Kidney capillary endothelial cell (primary cell): ENCODE results near the gene SMC5.
"Not testable (repeated sequence)": the region's sequence is repeated elsewhere in the genome, so short reads cannot be mapped to it uniquely, and the experiment has no call there.

Source experiments
- DNase-seq: peaks from one replicate; pipeline ENCODE4 v3.0.0-alpha.2; 2018; ENCODE audit warnings: low spot score

The SMC5 gene

DNA sequence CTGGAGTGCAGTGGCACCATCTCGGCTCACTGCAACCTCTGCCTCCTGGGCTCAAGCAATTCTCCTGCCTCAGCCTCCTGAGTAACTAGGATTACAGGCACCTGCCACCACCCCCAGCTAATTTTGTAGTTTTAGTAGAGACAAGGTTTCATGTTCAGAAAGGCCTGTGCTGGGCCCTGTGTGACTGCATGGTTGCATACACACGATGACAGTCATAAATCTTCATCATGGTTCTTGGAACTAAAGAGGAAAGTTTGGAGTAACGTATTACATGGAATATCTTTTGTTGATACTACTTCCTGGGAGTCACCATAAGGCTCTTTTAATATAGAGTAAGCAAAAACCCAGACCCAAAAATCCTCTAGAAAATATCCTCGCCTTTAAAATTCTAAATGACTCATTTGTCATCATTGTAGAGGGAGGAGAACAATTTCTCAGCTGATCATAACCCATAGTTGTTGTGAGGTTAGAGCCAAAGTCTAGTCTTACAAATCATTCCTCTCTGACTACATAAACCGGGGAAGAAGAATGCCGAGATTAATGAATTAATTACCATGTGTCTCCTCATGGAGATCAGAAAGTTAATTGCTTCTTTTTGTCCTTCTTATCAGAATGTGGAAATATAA is 108.6 kb downstream of the SMC5 start:
- no peak for DNase-seq

DNA sequence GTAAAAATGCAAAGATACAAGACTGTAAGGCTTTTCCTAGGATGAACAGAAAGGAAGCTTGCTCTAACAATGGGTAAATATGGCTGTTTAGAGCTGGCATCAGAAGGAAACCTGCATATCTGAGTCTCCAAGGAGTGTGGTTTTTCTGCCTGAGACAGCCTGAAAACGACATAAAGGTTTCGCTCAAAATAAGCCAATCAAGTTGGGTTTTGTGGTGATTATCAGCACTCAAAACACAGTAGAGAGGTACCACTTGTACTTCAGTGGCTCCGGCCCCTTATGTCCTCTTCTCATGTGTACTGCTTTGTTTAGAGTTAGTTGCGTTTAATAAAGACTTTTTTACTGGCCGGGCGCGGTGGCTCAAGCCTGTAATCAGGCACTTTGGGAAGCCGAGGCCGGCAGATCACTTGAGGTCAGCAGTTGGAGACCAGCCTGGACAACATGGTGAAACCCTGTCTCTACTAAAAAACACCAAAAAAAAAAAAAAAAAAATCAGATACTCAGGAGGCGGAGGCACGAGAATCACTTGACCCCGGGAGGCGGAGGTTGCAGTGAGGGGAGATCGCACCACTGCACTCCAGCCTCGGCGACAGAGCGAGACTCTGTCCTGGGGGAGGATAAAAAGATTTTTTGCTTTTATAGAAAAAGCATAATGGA is 116.3 kb downstream of the SMC5 start:
- no peak for DNase-seq

DNA sequence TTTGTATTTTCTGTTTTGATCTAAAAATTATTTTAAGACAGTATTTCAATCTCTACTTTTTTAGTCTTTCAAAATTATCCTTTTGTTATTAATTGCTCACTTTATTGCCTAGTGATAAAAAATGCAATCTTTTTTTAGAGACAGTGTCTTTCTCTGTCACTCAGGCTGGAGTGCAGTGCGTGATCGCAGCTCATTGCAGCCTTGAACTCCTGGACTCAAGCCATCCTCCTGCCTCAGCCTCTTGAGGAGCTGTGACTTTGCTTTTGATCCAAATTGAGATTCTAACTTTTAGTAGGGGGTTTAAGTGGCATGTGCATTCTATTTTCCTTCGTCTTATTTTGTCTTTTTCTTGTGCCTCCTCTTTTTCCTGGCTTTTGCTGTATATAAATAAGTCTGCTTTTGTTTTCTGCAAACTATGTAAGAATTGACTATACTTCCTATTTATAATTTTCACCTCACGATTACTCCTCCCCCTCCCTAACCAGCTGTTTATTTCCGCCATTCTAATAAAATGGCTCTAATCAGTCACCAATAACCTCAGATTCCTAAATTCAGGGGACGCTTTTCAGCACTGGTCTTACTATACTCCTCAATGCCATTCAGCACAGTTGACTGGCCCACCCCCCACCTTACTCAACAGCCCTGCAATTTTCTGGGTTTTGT is 123.4 kb downstream of the SMC5 start:
- DNase-seq, result no peak

DNA sequence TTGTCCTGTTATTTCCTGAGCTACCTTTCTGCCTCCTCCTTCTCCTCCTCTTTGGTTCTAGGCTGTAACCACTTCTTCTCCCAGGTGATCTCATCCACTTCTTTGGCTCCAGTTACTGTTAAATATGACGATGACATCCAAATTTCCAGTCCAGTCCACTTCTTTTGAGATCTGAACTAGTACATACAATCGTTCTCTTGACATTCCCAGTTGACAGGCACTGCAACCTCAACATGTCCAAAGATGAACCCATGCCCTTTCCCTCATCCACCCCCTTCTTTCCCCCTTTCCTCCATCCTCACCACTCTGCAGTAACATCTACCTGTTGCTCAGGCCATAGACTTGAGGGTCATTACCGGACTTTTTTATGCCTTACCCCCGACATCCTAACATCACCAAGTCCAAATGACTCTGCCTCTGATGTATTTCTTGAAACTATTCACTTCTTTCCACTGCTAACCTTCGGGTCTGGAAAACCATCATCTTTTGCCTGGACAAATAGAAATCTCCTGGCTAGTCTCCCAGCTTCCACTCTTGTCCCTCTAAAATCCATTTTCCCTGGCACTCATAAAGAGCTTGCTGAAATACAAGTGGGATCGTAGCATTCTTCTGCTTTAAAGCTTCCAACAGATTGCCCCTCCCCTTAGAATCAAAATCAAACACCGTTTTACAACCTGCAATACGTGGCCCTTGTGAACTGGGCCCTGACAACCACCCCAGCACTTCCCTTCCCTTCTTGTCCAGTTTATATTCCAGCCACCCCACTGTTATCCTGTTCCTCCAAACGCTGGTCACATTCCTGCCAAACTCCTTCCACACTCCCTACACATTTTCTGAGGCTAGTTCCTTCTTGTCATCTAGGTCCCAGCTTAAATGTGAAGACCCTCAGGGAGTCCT is 124.2 kb downstream of the SMC5 start:
- no peak for DNase-seq

DNA sequence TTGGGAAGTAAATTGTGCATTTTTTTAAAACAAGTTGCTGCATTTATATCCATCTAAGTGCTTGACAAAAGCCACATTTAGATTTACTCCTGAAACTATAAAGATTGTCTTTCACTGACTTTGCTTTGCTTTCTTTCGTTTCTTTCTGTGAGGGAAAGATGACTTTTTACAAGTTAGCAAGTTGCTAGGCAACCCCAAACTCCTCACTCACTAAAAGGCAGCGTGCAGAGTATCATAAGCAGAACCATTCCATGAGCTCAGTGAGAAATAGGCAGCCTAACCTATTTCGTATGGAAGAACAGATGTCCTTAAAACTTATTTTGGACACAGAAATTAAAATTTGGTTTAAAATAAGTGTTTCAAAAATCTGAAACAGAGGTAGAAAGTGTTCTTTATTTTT is 126.6 kb downstream of the SMC5 start:
- no peak for DNase-seq

DNA sequence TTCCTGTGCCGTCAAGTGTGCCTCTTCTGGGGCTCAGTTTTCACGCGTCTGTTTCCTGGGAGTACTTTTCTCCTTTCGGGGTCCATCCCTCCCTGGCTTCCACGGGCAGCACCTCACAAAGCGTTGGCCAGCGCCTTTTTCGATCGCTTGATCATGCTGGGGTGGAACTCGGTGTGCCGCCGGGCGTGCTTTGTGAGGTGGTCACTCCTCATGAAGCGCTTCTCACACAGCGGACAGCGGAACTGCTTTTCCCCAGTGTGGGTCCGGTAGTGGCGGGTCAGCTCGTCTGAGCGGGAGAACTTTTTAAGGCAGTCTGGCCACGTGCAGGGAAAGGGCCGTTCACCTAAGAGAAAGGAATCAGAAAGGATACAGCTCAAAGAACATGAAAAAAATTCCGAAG is 128.9 kb downstream of the SMC5 start:
- DNase-seq, result no peak

DNA sequence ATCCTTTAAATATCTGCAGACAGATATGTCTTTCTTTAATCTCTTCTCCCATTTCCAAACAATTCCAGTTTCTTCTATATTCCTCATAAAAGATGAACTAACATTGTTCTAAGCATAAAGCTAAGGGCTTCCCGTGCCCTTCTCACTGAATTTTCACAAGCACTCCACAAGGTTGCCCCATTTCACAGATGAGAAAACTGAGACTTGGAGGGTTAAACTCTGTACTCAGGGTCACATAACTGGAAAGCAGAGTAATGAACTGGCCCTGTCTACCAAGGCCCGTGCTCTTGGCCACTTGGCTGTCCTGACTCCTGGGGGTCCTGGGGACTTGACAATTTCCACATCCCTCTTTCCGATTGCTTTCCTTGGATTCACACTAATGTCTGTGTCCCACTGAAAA is 130.4 kb downstream of the SMC5 start:
- no peak for DNase-seq

DNA sequence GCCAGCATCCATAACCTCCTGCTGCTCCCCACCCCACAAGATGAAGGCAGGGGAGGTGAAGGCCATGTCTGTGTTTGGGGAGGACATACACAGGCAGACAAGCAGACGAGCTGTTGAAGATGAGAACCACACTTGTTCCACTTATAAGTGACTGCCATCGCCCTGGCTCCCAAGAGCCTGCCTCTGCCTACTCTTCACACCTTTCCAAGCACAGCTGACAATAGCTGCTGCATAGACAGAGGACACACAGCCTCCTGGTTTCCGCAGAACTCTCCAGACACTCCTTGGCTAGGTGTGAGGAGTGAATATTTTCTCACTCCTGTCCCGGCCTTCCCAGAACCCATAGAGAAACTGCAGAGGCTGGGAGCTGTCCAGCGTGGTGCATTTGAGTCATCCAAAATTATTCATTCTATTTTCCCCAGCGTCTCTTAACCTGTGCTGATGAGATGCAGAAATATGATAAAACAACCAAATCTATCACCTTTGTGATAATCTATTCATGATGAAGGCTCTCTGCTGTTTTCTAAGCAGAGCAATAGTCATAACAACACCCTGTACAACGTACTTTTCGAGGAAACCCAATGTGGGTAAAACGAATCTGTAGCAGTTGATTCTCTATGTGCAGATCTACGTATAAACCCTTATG is 131.0 kb downstream of the SMC5 start:
- DNase-seq, result no peak

DNA sequence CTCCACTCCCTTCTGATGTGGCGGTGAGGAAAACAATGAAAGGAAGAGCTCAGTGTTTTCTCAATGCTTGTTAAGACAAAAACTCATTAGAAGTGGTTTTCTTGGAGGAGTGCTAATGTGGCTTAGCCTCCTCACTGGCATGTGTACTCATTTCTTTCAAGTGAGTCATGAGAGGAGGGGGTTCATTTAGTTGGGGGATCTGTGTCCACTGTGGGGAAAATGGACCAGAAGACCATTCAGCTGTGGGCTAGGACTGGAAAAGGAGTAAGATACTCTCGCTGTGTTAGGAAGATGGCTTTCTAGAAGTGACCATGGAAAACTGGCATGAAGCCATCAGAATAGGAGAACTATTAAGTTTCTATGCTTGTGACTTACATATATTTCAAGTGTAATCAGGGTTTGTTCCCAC is 132.2 kb downstream of the SMC5 start:
- DNase-seq, result no peak

DNA sequence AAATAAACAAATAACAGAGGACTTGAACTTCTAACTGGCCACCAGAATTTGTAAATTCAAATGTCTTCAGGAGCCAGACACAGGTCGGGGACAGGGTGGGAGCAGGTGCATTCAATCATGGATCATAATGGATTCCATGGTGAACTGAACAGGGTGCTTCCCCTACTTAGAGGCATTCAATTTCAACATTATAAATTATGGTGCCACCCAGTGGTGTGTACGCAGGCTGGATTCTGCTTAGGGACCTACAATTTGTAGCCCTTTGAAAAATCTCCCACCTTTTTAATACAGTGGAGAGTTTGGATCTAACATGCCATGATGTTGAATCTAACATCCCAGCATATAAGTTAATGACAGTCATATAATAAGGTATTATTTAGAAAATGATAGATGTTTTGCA is 133.4 kb downstream of the SMC5 start:
- DNase-seq, result no peak

DNA sequence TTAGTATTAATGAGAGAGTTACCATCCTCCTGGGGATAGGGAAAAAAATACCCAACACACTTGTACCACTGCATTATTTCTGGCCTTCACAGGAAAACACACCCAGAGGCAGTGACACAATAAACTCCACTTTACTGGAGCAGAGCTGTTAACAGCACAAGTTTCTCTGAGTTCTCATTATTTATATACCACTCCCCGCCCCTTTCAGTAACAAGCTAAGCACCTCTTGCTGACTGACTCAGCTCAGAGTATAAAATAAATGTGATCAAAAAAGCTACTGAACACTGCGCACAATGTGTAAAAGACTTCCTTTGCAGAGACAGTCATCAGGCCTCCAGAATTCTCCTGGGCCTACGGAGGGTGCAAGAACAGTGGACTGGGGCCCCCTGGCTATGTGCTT is 134.1 kb downstream of the SMC5 start:
- no peak for DNase-seq

DNA sequence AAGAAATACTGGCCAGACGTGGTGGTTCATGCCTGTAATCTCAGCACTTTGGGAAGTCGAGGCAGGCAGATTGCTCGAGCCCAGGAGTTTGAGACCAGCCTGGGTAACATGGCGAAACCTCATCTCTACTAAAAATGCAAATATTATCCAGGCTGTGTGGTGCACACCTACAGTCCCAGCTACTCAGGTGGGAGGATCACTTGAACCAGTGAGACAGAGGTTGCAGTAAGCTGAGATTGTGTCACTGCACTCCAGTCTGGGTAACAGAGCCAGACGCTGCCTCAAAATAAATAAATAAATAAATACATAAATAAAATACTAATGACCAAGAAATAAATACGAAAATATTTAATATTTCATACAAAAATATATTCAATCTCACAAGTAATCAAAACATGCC is 136.9 kb downstream of the SMC5 start:
- DNase-seq, result no peak

DNA sequence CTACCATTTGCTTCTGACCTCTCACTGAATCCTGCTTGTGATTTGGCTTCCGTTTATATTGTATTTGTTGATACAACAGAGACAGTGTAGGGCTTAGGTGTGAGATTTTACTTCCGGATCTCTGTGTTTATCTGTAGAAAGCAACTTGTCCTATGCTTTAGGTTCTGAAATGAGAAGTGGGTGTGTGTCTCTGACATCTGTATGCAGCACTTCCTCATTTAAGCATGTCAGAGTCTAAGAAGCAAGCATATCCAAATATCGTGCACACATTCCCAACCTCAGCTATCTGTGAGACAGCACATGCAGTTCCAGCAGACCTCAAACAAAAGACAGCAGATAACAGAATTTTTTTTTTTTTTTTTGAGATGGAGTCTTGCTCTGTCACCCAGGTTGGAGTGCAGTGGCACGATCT is 139.4 kb downstream of the SMC5 start:
- DNase-seq, result no peak

DNA sequence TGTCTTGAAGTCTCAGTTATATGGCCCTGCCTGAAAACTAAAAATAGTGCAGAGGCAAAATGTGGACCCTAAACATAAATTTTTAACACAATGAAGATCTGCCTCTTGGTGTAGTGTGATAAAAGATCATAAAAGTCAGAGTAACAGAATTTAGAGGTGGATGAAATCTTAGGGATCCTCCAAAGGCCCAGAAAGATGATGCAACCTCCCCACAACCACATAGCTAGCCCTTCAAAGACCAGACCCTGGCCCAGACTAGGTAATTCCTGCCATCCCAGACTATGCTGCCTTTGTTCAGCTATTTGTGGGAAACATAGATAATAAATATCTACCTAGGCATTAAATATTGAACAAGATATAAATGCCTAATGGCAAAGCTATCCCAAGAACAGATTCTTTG is 140.4 kb downstream of the SMC5 start:
- DNase-seq, result no peak

DNA sequence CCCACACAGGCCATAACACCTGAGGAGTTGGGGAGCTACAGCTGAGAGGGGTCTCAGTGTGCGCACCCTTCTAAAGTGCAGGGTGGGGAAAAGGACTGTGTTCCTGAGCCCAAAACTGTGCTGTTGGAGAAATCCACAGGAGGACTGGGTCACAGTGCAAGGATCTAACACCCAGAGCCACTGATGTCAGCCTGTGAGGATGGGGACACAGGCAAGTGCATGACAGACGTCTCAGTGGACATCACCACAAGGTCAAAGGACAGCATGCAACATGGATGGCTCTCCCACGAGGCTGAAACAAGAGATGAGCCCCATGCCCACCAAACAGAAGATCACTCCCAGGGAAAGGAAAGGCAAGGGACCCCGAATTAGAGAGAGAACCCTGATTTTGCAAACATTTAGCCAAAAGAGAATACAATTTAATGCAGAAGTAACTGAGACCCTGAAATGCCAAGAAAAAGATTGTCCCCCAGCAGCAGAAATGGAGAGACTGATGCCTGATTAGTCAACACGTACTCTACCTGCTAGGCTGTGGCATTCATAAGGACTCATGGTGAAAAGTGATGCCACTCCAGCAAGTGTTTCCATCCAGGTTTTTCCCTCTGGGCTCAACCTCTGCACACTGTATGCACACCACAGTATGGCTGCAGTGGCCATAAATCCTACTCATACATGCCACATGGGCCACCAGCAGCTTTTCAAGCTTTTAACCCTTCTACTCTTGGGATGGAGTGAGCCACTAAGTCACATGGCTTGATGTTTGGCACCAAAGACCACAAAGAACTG is 141.5 kb downstream of the SMC5 start:
- no peak for DNase-seq

DNA sequence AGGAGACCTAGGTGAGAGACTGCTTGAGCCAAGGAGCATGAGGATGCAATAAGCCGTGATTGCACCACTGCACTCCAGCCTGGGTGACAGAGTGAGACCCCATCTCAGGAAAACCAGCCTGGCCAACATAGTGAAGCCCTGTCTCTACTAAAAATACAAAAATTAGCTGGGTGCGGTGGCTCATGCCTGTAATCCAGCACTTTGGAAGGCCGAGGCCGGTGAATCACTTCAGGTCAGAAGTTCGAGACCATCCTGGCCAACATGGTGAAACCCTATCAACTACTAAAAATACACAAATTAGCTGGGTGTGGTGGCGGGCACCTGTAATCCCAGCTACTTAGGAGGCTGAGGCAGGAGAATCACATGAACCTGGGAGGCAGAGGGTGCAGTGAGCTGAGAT is 142.5 kb downstream of the SMC5 start:
- DNase-seq, result not testable (repeated sequence)

DNA sequence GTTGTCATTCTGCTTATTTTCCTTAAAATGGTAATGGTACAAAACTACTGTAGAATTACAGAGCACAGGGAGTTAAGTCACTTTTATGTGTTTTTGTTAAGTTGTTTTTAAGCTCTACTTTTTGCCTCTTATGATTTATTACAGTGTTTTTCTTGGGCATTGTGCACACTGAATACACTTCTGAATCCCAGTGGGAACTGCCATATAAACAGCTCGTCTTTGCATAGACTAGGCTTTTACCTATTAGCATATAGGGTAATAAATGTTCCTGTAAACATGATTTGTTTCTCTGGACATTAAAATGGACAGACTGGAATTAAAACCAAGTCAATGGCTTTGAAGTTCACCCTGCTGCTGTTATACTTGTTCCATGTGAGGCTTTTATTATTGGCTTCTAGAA is 143.4 kb downstream of the SMC5 start:
- DNase-seq, result no peak

DNA sequence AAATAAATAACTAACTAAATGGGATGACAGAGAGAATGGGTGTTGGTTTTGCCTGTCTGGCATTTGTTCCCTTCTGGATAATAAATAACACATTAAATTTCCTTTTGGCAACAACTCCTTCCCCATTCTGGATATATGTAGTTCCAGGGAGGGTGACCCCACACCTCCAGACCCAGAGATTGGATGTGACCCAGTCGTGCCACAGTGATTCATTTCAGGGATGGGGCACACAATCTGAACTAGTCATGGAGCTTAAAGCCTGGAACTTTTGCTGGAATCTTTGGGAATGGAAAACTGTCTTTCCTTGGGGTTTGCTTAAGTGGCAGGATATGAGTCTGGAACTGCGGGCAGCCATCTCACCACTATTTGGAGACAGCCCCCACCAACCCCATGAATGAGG is 144.4 kb downstream of the SMC5 start:
- no peak for DNase-seq

DNA sequence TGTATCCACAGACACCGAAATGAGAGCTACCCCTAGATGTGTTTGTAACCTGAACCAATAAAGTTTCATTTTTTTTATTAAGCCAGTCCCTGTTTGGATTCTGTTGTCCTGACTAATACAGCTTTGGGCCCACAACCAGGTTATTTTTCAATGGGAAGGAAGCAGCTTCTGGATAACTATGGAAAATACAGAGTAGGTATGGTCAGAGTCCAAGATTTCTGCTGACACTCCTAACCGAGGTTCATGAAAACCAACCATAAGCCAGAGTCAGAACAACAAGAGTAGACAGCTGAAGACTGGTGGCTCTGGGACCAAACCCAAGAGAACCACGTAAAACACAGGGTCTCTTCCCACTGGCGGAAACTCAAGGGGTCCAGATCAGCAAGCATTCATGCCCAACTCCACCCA is 144.8 kb downstream of the SMC5 start:
- DNase-seq, result no peak

DNA sequence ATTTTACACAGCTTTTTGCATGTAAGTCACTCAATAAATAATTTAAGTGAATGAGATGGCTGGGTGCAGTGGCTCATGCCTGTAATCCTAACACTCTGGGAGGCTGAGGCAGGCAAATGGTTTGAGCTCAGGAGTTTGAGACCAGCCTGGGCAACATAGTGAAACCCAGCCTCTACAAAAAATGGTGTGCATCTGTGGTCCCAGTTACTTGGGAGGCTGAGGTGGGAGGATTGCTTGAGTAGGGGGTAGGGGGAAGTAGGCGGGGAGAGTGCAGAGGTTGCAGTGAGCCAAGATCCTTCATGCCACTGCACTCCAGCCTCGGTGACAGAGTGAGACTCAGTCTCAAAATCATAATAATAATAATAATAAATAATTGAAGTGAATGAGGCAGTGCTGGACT is 145.5 kb downstream of the SMC5 start:
- no peak for DNase-seq
